K562 (cell line): Measurements from ENCODE around the gene KMT2E. TPM values are rescaled to one million over a fixed set of nuclear protein-coding genes. Genes with fewer than 3 reads are reported as not detected.
A peak's percentile ranks its signal among the peaks of the same experiment; 100 is the strongest.

Experiments used
- ATAC-seq: fragments of 200-7000 bp; cut with Tn5 transposase; 3 replicates; pipeline ENCODE4 v1.9.1; 2020; ENCODE audit warnings: moderate library complexity
- BruUV-seq: library from RNA; stranded (reverse); fragments of 400-500 nt; replicated peaks from 2 replicates; lab custom pipeline; 2021; lab: Mats Ljungman, UMichigan
- CTCF ChIA-PET: fragments of 300-600 bp; formaldehyde crosslinking; extraction: SDS; loops from one replicate; lab custom pipeline; 2021; ENCODE audit warnings: low intra/inter-chr PET ratio; lab: Yijun Ruan, JAX
- POLR2A ChIA-PET: fragments of 300-600, 350-650 bp; sonication (Branson Sonifier 250); formaldehyde crosslinking; extraction: SDS; loops from one replicate; lab custom pipeline; 2021; ENCODE audit warnings: antibody characterized with exemption, inconsistent platforms; lab: Yijun Ruan, JAX
- DNase-seq, 4 experiments: peaks; one replicate each; pipeline versions ENCODE4 v3.0.0 to v3.0.0-alpha.2; 2011 to 2018; ENCODE audit warnings: low spot score in 3 of 4, mixed read lengths in 3 of 4; ENCODE audit errors: extremely low read depth in 1 of 4
- FAIRE-seq: peaks from 2 replicates; lab custom pipeline; 2011; peaks lifted over from hg19 to GRCh38; lab: Jason Lieb, UNC
- H2AFZ ChIP-seq: 2 replicates; pipeline ENCODE4 v1.6.0; 2011; ENCODE audit warnings: low read depth, low read length, control low read depth, inconsistent platforms
- H3K27ac ChIP-seq: fragments of 200-600 bp; 3 replicates; pipeline ENCODE4 v1.8.0; 2011; ENCODE audit warnings: low read depth, mild to moderate bottlenecking, control low read depth, inconsistent platforms, low read length, moderate library complexity, mixed read lengths; ENCODE audit errors: extremely low read depth
- H3K27me3 ChIP-seq, 2 experiments: fragments of 300-600 bp in 1 of 2; 2 replicates in 1 of 2; 3 replicates in 1 of 2; pipeline versions ENCODE4 v1.6.0 to v1.8.0; 2011; ENCODE audit warnings: inconsistent platforms in 2 of 2, low read length in 2 of 2, mild to moderate bottlenecking in 1 of 2, mixed read lengths in 1 of 2, moderate library complexity in 1 of 2; ENCODE audit not compliant: control insufficient read depth in 2 of 2, insufficient read depth in 2 of 2
- H3K36me3 ChIP-seq: fragments of 300-600 bp; 3 replicates; pipeline ENCODE4 v1.8.0; 2011; ENCODE audit warnings: mild to moderate bottlenecking, low read length, inconsistent platforms; ENCODE audit not compliant: control insufficient read depth, insufficient read depth
- H3K4me1 ChIP-seq, 2 experiments: fragments of 200-600 bp in 1 of 2; replicated peaks in 1 of 2; 2 replicates in 1 of 2; 3 replicates in 1 of 2; pipeline versions ENCODE4 v1.5.1 to v1.8.0; 2011; ENCODE audit warnings: inconsistent platforms in 2 of 2, low read length in 2 of 2, mild to moderate bottlenecking in 1 of 2, mixed read lengths in 1 of 2, moderate library complexity in 1 of 2; ENCODE audit not compliant: control insufficient read depth in 2 of 2, insufficient read depth in 2 of 2
- H3K4me2 ChIP-seq: 2 replicates; pipeline ENCODE4 v1.6.1; 2011; ENCODE audit warnings: low read length, control low read depth, inconsistent platforms, mixed read lengths; ENCODE audit not compliant: insufficient read depth
- H3K4me3 ChIP-seq: fragments of 200-600 bp; sonication (generic), shearing (Covaris generic); 2 replicates; pipeline ENCODE4 v1.5.1; 2016; ENCODE audit warnings: control low read depth, inconsistent platforms
- H3K79me2 ChIP-seq: fragments of 200-600 bp; 3 replicates; pipeline ENCODE4 v1.8.0; 2011; ENCODE audit warnings: low read length, inconsistent platforms; ENCODE audit not compliant: control insufficient read depth, insufficient read depth
- H3K9ac ChIP-seq, 2 experiments: 2 replicates each; pipeline versions ENCODE4 v1.6.0 to v1.6.1; 2011; ENCODE audit warnings: low read depth in 2 of 2, low read length in 2 of 2, control low read depth in 1 of 2, inconsistent platforms in 1 of 2, mild to moderate bottlenecking in 1 of 2, mixed read lengths in 1 of 2; ENCODE audit not compliant: insufficient read depth in 1 of 2
- H3K9me1 ChIP-seq: one replicate; pipeline ENCODE4 v1.6.0; 2011; ENCODE audit warnings: inconsistent platforms, mild to moderate bottlenecking, low read length, moderate library complexity; ENCODE audit not compliant: control insufficient read depth, insufficient read depth
- H3K9me3 ChIP-seq: replicated peaks from 2 replicates; pipeline ENCODE4 v1.5.1; 2011; ENCODE audit warnings: low read depth, low read length, inconsistent platforms; ENCODE audit not compliant: control insufficient read depth, insufficient read depth
- H4K20me1 ChIP-seq: replicated peaks from 2 replicates; pipeline ENCODE4 v1.6.1; 2011; ENCODE audit warnings: low read length, inconsistent platforms, mixed read lengths; ENCODE audit not compliant: control insufficient read depth, insufficient read depth
- CREBBP ChIP-seq: IDR thresholded peaks from one replicate; pipeline ENCODE4 v1.6.1; 2012; ENCODE audit warnings: low read depth, mild to moderate bottlenecking, control low read depth, inconsistent platforms, low read length
- PHB ChIP-seq: fragments of 250-450 bp; sonication (Bioruptor Pico); IDR thresholded peaks from 2 replicates; pipeline ENCODE4 v1.5.0; 2021
- PHB2 ChIP-seq: fragments of 450-650 bp; IDR thresholded peaks from 2 replicates; pipeline ENCODE4 v1.6.1; 2017; ENCODE audit warnings: low read depth
- POLR2AphosphoS5 ChIP-seq: IDR thresholded peaks from 2 replicates; pipeline ENCODE4 v1.6.1; 2011; ENCODE audit warnings: mild to moderate bottlenecking, low read depth, low read length, moderate library complexity; ENCODE audit not compliant: control insufficient read depth, insufficient read depth
- RFX5 ChIP-seq: IDR thresholded peaks from 2 replicates; pipeline ENCODE4 v1.6.1; 2011; ENCODE audit warnings: low read depth, mild to moderate bottlenecking, improper control_type of control experiment, low read length
- SLC30A9 ChIP-seq: fragments of 250-450 bp; sonication (Bioruptor Pico); IDR thresholded peaks from 2 replicates; pipeline ENCODE4 v1.8.0; 2022; ENCODE audit warnings: mild to moderate bottlenecking, moderate library complexity
- YY1 ChIP-seq, 3 experiments: IDR thresholded peaks; 2 replicates each; pipeline ENCODE4 v1.6.1; 2011; ENCODE audit warnings: low read length in 2 of 3, mild to moderate bottlenecking in 2 of 3, moderate library complexity in 2 of 3, borderline replicate concordance in 1 of 3, control low read depth in 1 of 3, low read depth in 1 of 3; ENCODE audit not compliant: insufficient read depth in 3 of 3, insufficient replicate concordance in 2 of 3, control insufficient read depth in 1 of 3, insufficient read length in 1 of 3; ENCODE audit errors: extremely low read depth in 1 of 3
- ZBED1 ChIP-seq: IDR thresholded peaks from 2 replicates; pipeline ENCODE4 v1.6.1; 2014
- ZNF589 ChIP-seq: fragments of 200-800 bp; sonication (Bioruptor generic); IDR thresholded peaks from 2 replicates; pipeline ENCODE4 v1.6.1; 2016; ENCODE audit warnings: low read depth, missing genetic modification characterization, missing compliant biosample characterization
- whole genome bisulfite sequencing: fragments of 100-300 bp; shearing (Covaris generic); methylation state at CpG from one replicate; pipeline ENCODE4 v1.1.6; 2016; ENCODE audit warnings: low coverage, mixed read lengths; ENCODE audit not compliant: insufficient coverage; ENCODE audit errors: missing lambda C conversion rate; 5-methylcytosine and 5-hydroxymethylcytosine counted together
- in situ Hi-C: fragments of 300-500 bp; cut with MboI; formaldehyde crosslinking; loops from 4 replicates; pipeline ENCODE4 v1.15.0; 2018; ENCODE audit warnings: inconsistent platforms, mixed read lengths
- intact Hi-C: fragments of 100-400 bp; cut with micrococcal nuclease; formaldehyde crosslinking; loops from 2 replicates; pipeline ENCODE4 v1.14.2; 2022
- polyA plus RNA-seq, 8 experiments: library from polyadenylated mRNA; depleted of rRNA in 4 of 8; stranded (reverse) in 5 of 8; unstranded in 3 of 8; fragments of >200 nt; fragmentation: Nextera tagmentation in 2 of 8; fragmentation: Illumina TruSeq in 1 of 8; extraction: Ambion mirVana in 2 of 8; extraction: Trizol in 1 of 8; gene quantifications; 2 replicates each; pipeline versions ENCODE4 v1.2.1 to v1.2.3, GENCODE V29; 2011 to 2014; ENCODE audit warnings: inconsistent platforms in 1 of 8, missing spikeins in 1 of 8
- total RNA-seq, 7 experiments: library from RNA; depleted of rRNA in 6 of 7; stranded (reverse); fragments of >200 nt in 6 of 7; fragmentation: Illumina TruSeq in 2 of 7; extraction: Trizol in 2 of 7; gene quantifications; 2 replicates each; pipeline versions ENCODE4 v1.2.1 to v1.2.3, GENCODE V29; 2011 to 2021; ENCODE audit warnings: low replicate concordance in 1 of 7
- TF ChIP-seq, protein P1 (sequence below): sonication (generic); formaldehyde crosslinking; IDR thresholded peaks from 2 replicates; pipeline ENCODE4 v1.8.0; 2022; ENCODE audit warnings: mild to moderate bottlenecking, low read depth, missing genetic modification reagents

KMT2E gene
- total and polyA plus RNA-seq, 9 of the 15 experiments (the other 6 are each of a cell fraction or from before 2014, with no cell fraction given), result 8.9 to 55.3 (median 38.1) TPM

DNA sequence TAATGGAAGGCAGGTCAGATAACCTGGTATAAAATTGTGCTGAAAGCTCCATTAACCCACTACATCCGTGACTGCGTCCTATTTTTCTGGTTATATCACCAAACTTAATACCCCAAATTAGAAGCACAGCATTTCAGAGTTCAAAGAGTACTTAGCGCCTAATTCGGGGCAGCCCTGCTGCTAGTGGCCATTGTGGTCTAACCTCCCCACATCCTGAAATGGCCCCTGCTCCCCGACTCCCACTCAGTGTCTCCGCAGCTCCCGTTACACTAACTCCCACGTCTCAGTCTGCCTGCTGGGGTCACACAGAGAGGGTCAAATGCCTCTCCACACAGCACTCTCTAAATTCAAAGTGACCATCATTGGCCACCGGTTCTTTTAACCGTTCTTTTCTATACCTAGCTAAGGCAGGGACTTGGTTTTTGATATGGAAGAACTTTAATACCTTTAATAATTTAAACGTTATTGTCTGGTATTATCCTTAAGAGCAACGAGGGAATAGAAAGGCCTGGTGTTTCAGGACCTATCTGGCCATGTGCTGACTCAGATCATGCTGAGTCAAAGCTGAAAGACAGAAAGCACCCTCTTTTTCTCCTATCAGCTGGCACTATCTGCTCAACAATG lies 117.1 kb downstream of the KMT2E start:
- H3K4me1 ChIP-seq, result peaks cover 13 to 25% of the 10 kb centered on the region in 2 experiments
- FAIRE-seq, result peak; percentile 88
- peaks cover 13% of the 10 kb centered on the region; the same call in 1 of the 3 replicates for H3K79me2 ChIP-seq
- BruUV-seq, result no TSS peak
- ATAC-seq, result peak; percentile 90
- H3K4me3 ChIP-seq, result no peak overlapping the region
- H3K9me1 ChIP-seq, result no peaks in the 10 kb centered on the region
- H3K4me2 ChIP-seq, result peak overlapping the region; percentile 55
- H3K9ac ChIP-seq, result peak overlapping the region; percentile 44 to 65; a peak in 3 of 4 replicates
- ChIA-PET CTCF (no interaction called here), POLR2A (interaction anchor here (0.5 to 3.9 kb wide), 6 partner anchors 8 to 649 kb away, joined by 3 to 18 read pairs (median 5); no protein-coding TSS in a partner anchor)
- H3K36me3 ChIP-seq, result peaks cover 34% of the 10 kb centered on the region; the same call in 2 of the 3 replicates
- H3K27ac ChIP-seq, result peak overlapping the region; percentile 76
- intact Hi-C loops (loop anchor here (5.0 to 10.0 kb wide), 2 partner anchors 146 to 209 kb away; no protein-coding TSS in a partner anchor), in situ Hi-C loops (no loop called here)
- no peaks in the 10 kb centered on the region for H3K27me3 ChIP-seq
- no peaks in the 10 kb centered on the region for H4K20me1 ChIP-seq
- peaks cover 5% of the 10 kb centered on the region; the same call in 1 of the 2 replicates for H3K9me3 ChIP-seq
- peak; percentile 80 to 87 (median 84) for DNase-seq
- WGBS, result 10% methylated on average over 12 of the region's 12 CpGs
- H2AFZ ChIP-seq, result peak overlapping the region; percentile 87
- TF ChIP-seq ZBED1, result no peak
- TF ChIP-seq ZNF589 (CRISPR knock-in tag), result no peak
- no peak for TF ChIP-seq POLR2AphosphoS5
- TF ChIP-seq YY1 (IDR thresholded peaks at IDR 0.05; ENCODE audit: borderline replicate concordance in 1 of 3, control insufficient read depth in 1 of 3, extremely low read depth in 1 of 3, insufficient read depth in 3 of 3, insufficient read length in 1 of 3, insufficient replicate concordance in 2 of 3, low read depth in 1 of 3, low read length in 2 of 3), result peak; percentile 38 to 94 (median 80)
- TF ChIP-seq PHB, result no peak
- TF ChIP-seq, protein P1, sequence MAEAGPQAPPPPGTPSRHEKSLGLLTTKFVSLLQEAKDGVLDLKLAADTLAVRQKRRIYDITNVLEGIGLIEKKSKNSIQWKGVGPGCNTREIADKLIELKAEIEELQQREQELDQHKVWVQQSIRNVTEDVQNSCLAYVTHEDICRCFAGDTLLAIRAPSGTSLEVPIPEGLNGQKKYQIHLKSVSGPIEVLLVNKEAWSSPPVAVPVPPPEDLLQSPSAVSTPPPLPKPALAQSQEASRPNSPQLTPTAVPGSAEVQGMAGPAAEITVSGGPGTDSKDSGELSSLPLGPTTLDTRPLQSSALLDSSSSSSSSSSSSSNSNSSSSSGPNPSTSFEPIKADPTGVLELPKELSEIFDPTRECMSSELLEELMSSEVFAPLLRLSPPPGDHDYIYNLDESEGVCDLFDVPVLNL, result no peak
- no peak for TF ChIP-seq CREBBP
- no peak for TF ChIP-seq SLC30A9 (CRISPR knock-in tag)
- TF ChIP-seq RFX5, result no peak
- no peak for TF ChIP-seq PHB2
